ENCODE results near the gene KLHL11.
A peak's percentile ranks its signal among the peaks of the same experiment; 100 is the strongest.
"Not testable (repeated sequence)": the region's sequence is repeated elsewhere in the genome, so short reads cannot be mapped to it uniquely, and the experiment has no call there.

The KLHL11 gene

GRCh38 chr17:41836550-41837196, 28.6 kb downstream of the KLHL11 start:
- DNase-seq (ENCODE audit: low spot score): no peak

GRCh38 chr17:41835800-41836549, 29.2 kb downstream of the KLHL11 start, which contains the start of gene NT5C3B:
Gene NT5C3B, minus strand, starts transcription at chr17:41836232. Its CDS starts 39 bp downstream, at chr17:41836193.
- peak; percentile 94 for DNase-seq (ENCODE audit: low spot score)

- DNase-seq (ENCODE audit: low spot score): peak; percentile 21
Measured at GRCh38 chr17:41835214-41835799, 29.9 kb downstream of the KLHL11 start.

- DNase-seq (ENCODE audit: low spot score): not testable (repeated sequence)
Measured at GRCh38 chr17:41829961-41830360, 35.3 kb downstream of the KLHL11 start.

- no peak for DNase-seq (ENCODE audit: low spot score)
Measured at GRCh38 chr17:41825175-41825845, 39.9 kb downstream of the KLHL11 start.

GRCh38 chr17:41824086-41824485, 41.1 kb downstream of the KLHL11 start:
- no peak for DNase-seq (ENCODE audit: low spot score)

GRCh38 chr17:41823580-41823979, 41.6 kb downstream of the KLHL11 start:
- no peak for DNase-seq (ENCODE audit: low spot score)

GRCh38 chr17:41823141-41823524, 42.1 kb downstream of the KLHL11 start:
- DNase-seq (ENCODE audit: low spot score): no peak

GRCh38 chr17:41822216-41823140, 42.7 kb downstream of the KLHL11 start:
- no peak for DNase-seq (ENCODE audit: low spot score)

- no peak for DNase-seq (ENCODE audit: low spot score)
Measured at GRCh38 chr17:41821776-41822175, 43.4 kb downstream of the KLHL11 start.

GRCh38 chr17:41818024-41818423, 47.2 kb downstream of the KLHL11 start:
- no peak for DNase-seq (ENCODE audit: low spot score)

GRCh38 chr17:41816637-41817320, 48.4 kb downstream of the KLHL11 start:
- no peak for DNase-seq (ENCODE audit: low spot score)

GRCh38 chr17:41814195-41814594, 51.0 kb downstream of the KLHL11 start:
- DNase-seq (ENCODE audit: low spot score): no peak

GRCh38 chr17:41813699-41814124, 51.5 kb downstream of the KLHL11 start:
- DNase-seq (ENCODE audit: low spot score): no peak

GRCh38 chr17:41813152-41813680, 52.0 kb downstream of the KLHL11 start:
- DNase-seq (ENCODE audit: low spot score): peak; percentile 42

GRCh38 chr17:41812381-41813151, 52.7 kb downstream of the KLHL11 start, which contains the start of gene FKBP10:
Gene FKBP10, plus strand, starts transcription at chr17:41813004. Its CDS starts 31 bp downstream, at chr17:41813035.
- DNase-seq (ENCODE audit: low spot score): peak; percentile 97

- peak; percentile 88 for DNase-seq (ENCODE audit: low spot score)
Measured at GRCh38 chr17:41811549-41812380, 53.5 kb downstream of the KLHL11 start, which contains the start of gene P3H4. Gene P3H4, minus strand, starts transcription at chr17:41811949. Its CDS starts 34 bp downstream, at chr17:41811915.
